Myocyte (in vitro differentiated cells): Measurements from ENCODE around the gene TRIP4. TPM values are rescaled to one million over a fixed set of nuclear protein-coding genes. Genes with fewer than 3 reads are reported as not detected.
"Not testable (repeated sequence)": the region's sequence is repeated elsewhere in the genome, so short reads cannot be mapped to it uniquely, and the experiment has no call there.

Experiments
- DNase-seq: peaks from one replicate; pipeline ENCODE4 v3.0.0-alpha.2; 2012; ENCODE audit warnings: low read depth
- total RNA-seq: library from RNA; depleted of rRNA; stranded (reverse); fragments of >200 nt; gene quantifications from 2 replicates; pipeline ENCODE4 v1.2.3, GENCODE V29; 2014

The TRIP4 gene
- total RNA-seq, 1 donor from 2014 or later = 8.3 TPM

- peak; percentile 99 for DNase-seq
Measured at GRCh38 chr15:64381000-64381751, 6.5 kb upstream of the TRIP4 start, which contains the start of gene PCLAF. PCLAF (minus strand) TSS chr15:64381441; CDS start chr15:64381371, 70 bp downstream.

- DNase-seq = no peak
Measured at GRCh38 chr15:64383760-64384159, 3.9 kb upstream of the TRIP4 start.

GRCh38 chr15:64386291-64386690 is 1.3 kb upstream of the TRIP4 start:
- DNase-seq = no peak

GRCh38 chr15:64389036-64389435 is 1.4 kb downstream of the TRIP4 start:
- no peak for DNase-seq

- not testable (repeated sequence) for DNase-seq
Measured at GRCh38 chr15:64392471-64392870, 4.8 kb downstream of the TRIP4 start.

- no peak for DNase-seq
Measured at GRCh38 chr15:64396789-64397188, 9.2 kb downstream of the TRIP4 start.

GRCh38 chr15:64398575-64398974 is 10.9 kb downstream of the TRIP4 start:
- peak; percentile 72 for DNase-seq

GRCh38 chr15:64400583-64400982 is 12.9 kb downstream of the TRIP4 start:
- no peak for DNase-seq

GRCh38 chr15:64412216-64412615 is 24.6 kb downstream of the TRIP4 start:
- DNase-seq = no peak

- DNase-seq = no peak
Measured at GRCh38 chr15:64422697-64423096, 35.1 kb downstream of the TRIP4 start.

- DNase-seq = no peak
Measured at GRCh38 chr15:64423970-64424369, 36.3 kb downstream of the TRIP4 start.

- DNase-seq = no peak
Measured at GRCh38 chr15:64425221-64425620, 37.6 kb downstream of the TRIP4 start.

- DNase-seq = peak; percentile 22
Measured at GRCh38 chr15:64426845-64427465, 39.3 kb downstream of the TRIP4 start.

- no peak for DNase-seq
Measured at GRCh38 chr15:64429448-64429847, 41.8 kb downstream of the TRIP4 start.

- DNase-seq = peak; percentile 78
Measured at GRCh38 chr15:64430000-64430735, 42.5 kb downstream of the TRIP4 start.

GRCh38 chr15:64437982-64438381 is 50.3 kb downstream of the TRIP4 start:
- DNase-seq = no peak

- no peak for DNase-seq
Measured at GRCh38 chr15:64438653-64439447, 51.2 kb downstream of the TRIP4 start.

- no peak for DNase-seq
Measured at GRCh38 chr15:64441852-64442251, 54.2 kb downstream of the TRIP4 start.

- DNase-seq = no peak
Measured at GRCh38 chr15:64443016-64443415, 55.4 kb downstream of the TRIP4 start.

- peak; percentile 33 for DNase-seq
Measured at GRCh38 chr15:64443747-64444621, 56.3 kb downstream of the TRIP4 start.
